GM19452 (cell line): ENCODE measurements around the gene GOSR1.
"Not testable (repeated sequence)": the region's sequence is repeated elsewhere in the genome, so short reads cannot be mapped to it uniquely, and the experiment has no call there.

Experiments
- ATAC-seq: cut with Tn5 transposase; IDR thresholded peaks from one replicate; pipeline ENCODE4 v1.9.1; 2021; ENCODE audit not compliant: unreplicated experiment

Gene GOSR1

DNA sequence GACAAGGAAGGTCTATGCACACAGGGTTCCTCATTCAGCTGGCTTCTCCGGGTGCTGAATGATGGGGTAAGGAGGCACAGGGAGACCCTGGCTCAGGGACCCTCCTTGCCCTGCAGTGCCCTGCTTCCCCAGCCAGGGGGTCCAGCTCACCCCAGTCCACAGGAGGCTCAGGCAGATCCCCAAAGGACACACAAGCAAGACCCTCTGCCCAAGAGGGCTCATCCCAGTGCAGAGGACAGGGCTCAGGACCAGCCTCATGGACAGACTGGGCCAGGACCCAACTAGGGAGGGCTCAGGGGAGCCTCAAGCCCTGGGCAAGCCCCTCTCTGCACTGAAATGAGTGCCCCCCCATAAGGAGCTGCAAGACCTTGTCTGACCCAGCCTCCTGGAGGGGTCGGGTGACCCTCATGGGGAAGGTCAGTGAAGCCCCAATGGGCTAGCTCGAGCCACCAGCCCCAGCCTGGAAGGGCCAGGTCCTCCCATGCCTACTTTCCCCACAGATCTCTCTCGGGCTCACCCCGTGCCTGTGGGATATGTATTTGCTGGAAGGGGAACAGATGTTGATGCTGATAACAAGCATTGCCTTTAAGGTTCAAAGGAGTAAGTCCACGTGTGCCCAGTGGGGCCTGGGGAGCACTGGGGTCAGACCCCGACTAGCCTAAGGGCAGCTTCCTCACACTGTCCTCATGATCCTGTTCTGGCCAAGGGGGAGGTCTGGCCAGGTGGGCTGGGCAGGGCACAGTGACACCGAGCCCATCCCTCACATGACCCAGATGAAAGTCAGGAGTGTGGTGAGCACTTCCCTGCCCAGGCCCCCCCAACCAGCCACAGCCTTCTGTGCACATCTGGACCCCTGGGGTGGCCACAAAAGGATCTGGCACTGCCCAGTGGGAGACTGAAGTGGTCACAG lies 83.2 kb downstream of the GOSR1 start:
- not testable (repeated sequence) for ATAC-seq

GRCh38 chr17:30561766-30562165 lies 84.6 kb downstream of the GOSR1 start:
- ATAC-seq, result not testable (repeated sequence)

- not testable (repeated sequence) for ATAC-seq
Measured at GRCh38 chr17:30563131-30563904, 86.1 kb downstream of the GOSR1 start.

GRCh38 chr17:30563905-30564390 lies 86.7 kb downstream of the GOSR1 start:
- not testable (repeated sequence) for ATAC-seq

DNA sequence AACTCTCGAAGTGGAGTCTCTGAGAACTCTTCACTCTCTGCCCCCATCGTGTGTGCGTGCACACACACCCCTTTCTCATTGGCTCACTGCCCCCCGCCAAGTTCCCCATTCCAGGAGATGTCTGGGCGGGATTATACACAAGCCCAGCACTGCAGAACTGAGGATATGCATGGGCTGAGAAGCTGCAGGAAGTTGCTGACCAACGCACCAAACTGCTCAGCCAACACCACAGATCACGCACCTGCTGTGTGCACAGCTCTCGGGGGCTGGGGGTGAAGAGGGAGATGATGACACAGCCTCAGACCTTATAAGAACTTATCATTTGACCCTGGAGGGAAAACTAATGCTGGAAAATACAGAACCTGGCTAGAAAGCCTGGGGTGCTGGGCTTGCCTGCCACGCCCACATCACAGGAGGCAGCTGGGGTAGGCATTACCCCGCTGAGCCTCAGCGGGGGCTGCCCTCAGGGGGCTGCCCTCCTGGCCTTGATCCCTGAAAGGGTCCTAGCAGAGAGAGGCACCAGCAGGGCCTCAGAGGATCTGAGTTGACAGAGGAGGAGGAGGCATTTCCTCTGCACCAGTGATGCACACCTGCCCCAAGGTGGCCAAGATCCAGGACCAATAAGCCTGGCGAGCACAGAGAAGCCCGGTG lies 87.3 kb downstream of the GOSR1 start:
- not testable (repeated sequence) for ATAC-seq

DNA sequence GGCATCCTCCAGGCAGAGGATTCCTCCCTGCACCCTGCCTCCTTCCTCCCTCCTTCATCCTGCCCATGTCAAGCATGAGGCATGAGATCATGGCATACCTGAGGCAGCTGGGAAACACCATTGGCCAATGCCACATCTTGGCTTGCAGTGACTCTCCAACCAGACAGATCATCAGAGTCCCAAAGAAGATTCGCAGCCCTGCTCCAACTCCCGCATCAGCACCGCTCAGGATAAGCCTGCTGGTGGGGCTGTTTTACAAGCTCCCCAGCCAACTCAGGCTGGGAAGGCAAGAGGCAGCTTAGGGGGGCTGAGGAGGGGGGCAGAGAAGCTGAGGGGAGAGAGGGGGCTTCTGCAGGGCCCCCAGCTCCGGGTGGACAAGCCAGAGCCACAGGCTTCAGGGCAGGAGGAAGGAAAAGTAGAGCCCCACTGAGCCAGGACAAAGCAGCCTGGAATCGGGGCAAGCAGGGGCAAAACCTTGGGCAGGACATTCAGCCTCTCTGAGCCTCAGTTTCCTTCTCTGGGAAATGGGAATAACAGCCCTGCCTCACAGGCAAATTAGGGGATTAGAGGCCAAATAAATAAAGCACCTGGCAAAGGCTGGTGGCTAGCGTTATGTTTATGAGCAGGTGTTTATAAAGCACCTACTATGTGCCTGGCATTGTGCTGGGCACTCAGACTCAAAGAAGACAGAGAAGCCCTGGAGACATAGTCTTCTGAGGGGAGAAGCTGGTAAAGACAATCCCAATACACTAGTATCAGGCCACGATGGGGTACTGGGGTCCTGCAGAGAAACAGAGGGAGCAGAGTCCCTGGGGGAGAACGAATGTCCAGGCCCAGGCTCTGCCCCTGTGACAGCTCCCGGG lies 88.1 kb downstream of the GOSR1 start:
- ATAC-seq, result no peak

DNA sequence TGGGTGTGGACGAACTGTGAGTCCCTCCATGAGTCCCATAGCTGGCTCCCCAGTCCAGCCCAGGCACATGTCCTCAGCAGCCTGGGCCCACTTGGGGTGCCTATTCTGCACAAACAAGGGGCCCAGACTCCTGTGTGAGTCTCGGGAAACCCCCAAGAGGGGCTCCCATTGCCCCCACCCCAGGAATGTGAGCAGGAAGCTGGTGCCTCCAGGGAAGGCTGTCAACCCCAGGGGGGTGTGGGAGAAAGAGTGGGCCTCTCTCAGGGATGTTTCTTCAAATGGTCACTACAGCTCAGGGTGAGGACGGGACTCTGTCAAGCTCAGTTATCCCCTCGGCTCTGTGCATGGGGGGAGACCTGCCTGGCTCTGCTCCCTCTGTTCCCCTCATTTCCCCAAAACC lies 88.9 kb downstream of the GOSR1 start:
- ATAC-seq, result not testable (repeated sequence)

GRCh38 chr17:30566516-30567225 lies 89.5 kb downstream of the GOSR1 start:
- ATAC-seq, result not testable (repeated sequence)

DNA sequence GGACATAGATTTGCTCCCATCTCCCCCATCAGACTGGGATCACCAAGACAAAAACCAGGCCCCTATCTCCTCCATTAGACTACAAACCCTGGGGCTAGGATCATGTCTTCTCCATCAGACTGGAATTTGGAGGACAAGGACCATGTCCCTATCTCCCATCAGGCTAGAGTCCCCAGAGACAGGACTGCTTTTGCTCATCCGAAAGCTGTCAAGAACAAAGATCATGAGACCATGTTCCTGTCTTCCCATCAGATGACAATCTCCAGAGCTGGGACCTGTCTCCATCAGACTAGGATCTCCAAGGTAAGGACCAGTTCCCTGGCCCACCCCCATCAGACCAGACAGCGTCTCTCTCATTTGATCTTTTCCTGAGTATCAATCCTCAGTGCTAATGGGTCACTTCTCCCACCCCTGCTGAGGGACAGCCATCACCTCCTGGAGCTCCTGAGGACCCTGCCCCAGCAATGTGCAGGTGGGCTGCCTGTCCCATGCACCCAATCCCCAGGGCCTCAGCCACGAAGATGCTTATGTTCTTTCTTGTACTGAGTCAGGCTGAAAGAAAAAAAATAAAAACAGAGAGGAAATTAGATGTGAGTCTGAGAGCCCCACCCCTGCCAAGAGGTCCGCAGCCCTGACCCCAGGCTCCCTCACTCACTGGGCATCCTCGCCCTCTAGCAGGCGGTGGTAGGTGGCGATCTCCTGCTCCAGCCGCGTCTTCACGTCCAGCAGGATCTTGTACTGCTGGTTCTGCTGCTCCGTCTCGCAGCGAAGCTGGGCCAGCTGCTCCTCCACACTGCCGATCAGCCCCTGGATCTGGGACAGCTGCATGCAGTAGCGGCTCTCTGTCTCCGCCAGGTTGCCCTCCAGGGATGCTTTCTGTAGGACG lies 90.3 kb downstream of the GOSR1 start:
- no peak for ATAC-seq

DNA sequence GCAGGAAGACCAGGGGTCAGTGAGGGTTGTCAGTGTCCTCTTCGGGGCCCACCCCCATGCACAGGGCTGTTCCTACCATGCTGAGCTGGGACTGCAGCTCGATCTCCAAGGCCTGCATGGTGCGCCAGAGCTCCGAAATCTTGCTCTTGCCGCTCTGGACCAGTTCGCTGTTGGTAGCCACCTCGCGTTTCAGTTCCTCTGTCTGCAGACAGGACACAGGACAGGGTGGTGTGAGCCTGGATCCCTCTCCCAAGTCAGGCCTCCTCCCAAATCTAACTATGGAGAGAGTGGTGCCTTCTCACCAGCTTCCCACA lies 90.9 kb downstream of the GOSR1 start:
- ATAC-seq, result no peak

- not testable (repeated sequence) for ATAC-seq
Measured at GRCh38 chr17:30569531-30570175, 92.4 kb downstream of the GOSR1 start.

DNA sequence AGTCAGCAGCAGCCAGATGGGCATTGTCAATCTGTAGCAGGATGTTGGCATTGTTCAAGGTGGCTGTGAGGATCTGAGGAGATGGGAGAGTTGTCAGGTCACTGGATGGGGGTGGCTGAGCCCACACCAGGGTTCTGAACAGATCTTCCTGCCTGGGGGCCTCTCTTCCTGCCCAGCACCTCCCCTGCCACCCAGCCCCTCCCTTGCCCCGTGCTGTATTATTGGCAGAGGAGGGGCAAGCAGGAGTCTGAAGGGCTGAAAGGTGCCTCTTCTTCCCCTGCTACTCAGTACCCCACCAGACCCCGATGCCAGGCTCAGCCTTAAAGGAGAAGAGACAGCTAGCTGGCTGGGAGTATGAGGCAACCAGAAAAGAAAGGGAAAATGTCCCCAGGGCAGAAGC lies 93.0 kb downstream of the GOSR1 start:
- ATAC-seq, result no peak

DNA sequence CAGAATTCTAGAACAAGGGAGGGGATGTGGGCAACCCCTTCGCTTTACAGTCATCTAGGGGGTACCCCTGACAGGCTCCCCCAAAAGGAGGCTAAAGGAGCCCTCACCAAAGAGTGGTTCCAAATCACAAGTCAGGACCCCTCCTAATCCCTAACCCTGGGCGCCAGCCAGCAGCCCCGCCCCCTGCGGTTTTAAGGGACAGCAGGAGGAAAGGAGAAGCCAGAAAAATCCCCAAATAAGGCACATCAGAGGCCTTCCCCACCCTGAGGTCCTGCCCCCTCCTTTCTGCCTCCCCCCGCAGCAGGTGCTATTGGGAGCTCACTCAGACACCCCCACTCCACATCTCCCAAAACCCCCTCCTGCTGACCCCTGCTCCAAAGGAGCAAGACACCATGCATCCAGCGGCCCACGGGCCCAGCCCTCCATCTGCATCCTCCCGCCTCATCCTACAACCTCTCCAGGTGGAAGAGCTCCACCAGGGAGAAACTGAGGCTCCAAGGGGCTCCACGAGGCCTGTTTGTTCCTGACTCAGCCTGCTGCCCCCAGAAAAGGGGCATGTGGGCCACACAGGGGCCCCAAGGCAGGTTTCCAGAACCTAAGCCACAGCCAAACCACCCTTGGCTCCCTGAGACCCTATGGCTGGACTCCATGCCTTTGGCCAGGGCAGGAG lies 93.5 kb downstream of the GOSR1 start:
- ATAC-seq, result no peak

DNA sequence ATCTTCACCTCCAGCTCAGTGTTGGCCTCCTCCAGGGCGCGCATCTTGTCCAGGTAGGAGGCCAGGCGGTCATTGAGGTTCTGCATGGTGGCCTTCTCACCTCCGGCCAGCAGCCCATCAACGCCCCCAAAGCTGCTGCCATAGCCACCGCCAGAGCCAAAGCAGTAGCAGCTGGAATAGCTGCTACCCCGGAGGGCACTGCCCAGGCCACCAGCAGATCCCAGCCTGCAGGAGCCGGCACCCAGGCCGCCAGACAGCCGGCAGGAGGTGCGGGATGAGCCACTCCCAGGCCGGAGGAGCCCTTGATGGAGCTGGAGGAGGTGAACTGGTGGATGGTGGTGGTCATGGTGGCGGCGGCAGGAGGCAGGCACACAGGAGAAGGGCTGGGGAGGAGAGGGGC lies 94.2 kb downstream of the GOSR1 start:
- not testable (repeated sequence) for ATAC-seq

DNA sequence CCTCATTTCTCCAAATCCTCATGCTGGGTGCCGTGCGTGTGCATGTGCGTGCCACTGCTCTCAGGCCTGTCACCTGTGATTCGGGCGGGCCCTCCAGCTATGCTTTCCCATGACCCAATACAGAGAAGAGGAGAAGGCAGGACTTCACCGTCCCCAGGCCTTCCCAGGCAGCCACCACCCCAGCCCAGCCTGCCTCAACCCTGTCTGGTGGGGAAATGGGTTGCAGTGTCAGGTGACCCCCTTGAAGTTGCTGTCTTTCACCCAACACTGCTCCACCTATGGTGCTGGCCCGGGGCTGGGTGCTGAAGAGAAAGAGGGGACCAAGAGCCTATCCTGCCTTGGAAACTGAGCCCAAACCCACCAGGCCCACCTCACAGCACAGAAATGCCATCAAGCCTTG lies 94.7 kb downstream of the GOSR1 start:
- ATAC-seq, result no peak

GRCh38 chr17:30572651-30573554 lies 95.7 kb downstream of the GOSR1 start:
- ATAC-seq, result not testable (repeated sequence)
